Measurements from ENCODE around the gene SLC6A18.

Gene SLC6A18

GRCh38 chr5:1226231-1226630 is 1.1 kb downstream of the SLC6A18 start:
- H4K20me1 ChIP-seq (ENCODE audit: insufficient read depth, low read length), result no peaks in the 10 kb centered on the region
- no peaks in the 10 kb centered on the region for H3K36me3 ChIP-seq (replicated peaks; ENCODE audit: insufficient read depth, low read length)
- H2AFZ ChIP-seq (ENCODE audit: low read length), result no peak overlapping the region
- no peak for DNase-seq
- H3F3A ChIP-seq (ENCODE audit: insufficient read depth, low read length), result no peaks in the 10 kb centered on the region
- no peaks in the 10 kb centered on the region for H3K79me2 ChIP-seq (ENCODE audit: low read length)
- no peak overlapping the region for H3K27ac ChIP-seq (ENCODE audit: low read length)
- H3K4me2 ChIP-seq (ENCODE audit: low read depth, low read length), result no peak overlapping the region
- TF ChIP-seq CTCF (IDR thresholded peaks at IDR 0.05; ENCODE audit: low read length) (no peak), EZH2 (optimal IDR thresholded peaks at IDR 0.05; ENCODE audit: low read depth, low read length) (no peak)
- H3K4me3 ChIP-seq (ENCODE audit: low read length), result no peak overlapping the region
- no peaks in the 10 kb centered on the region for H3K9me3 ChIP-seq (replicated peaks; ENCODE audit: insufficient read depth, low read length)
- no peaks in the 10 kb centered on the region for H3K9me2 ChIP-seq (replicated peaks; ENCODE audit: insufficient read depth, low read length)
- no peaks in the 10 kb centered on the region for H3K4me1 ChIP-seq (ENCODE audit: low read length)
- no peaks in the 10 kb centered on the region for H3K27me3 ChIP-seq (replicated peaks; ENCODE audit: insufficient read depth, low read length)
- H3K9ac ChIP-seq (ENCODE audit: low read length), result no peak overlapping the region

GRCh38 chr5:1226839-1227581 is 1.8 kb downstream of the SLC6A18 start:
- no peaks in the 10 kb centered on the region for H3K9me2 ChIP-seq (replicated peaks; ENCODE audit: insufficient read depth, low read length)
- no peaks in the 10 kb centered on the region for H3K9me3 ChIP-seq (replicated peaks; ENCODE audit: insufficient read depth, low read length)
- no peak overlapping the region for H3K4me3 ChIP-seq (ENCODE audit: low read length)
- no peaks in the 10 kb centered on the region for H3K27me3 ChIP-seq (replicated peaks; ENCODE audit: insufficient read depth, low read length)
- H3K4me2 ChIP-seq (ENCODE audit: low read depth, low read length), result no peak overlapping the region
- H4K20me1 ChIP-seq (ENCODE audit: insufficient read depth, low read length), result no peaks in the 10 kb centered on the region
- no peaks in the 10 kb centered on the region for H3F3A ChIP-seq (ENCODE audit: insufficient read depth, low read length)
- H2AFZ ChIP-seq (ENCODE audit: low read length), result no peak overlapping the region
- no peak overlapping the region for H3K27ac ChIP-seq (ENCODE audit: low read length)
- H3K79me2 ChIP-seq (ENCODE audit: low read length), result no peaks in the 10 kb centered on the region
- no peak overlapping the region for H3K9ac ChIP-seq (ENCODE audit: low read length)
- H3K4me1 ChIP-seq (ENCODE audit: low read length), result no peaks in the 10 kb centered on the region
- TF ChIP-seq EZH2 (optimal IDR thresholded peaks at IDR 0.05; ENCODE audit: low read depth, low read length) (no peak), EZH2phosphoT487 (IDR thresholded peaks at IDR 0.05; ENCODE audit: low read length) (no peak), CTCF (IDR thresholded peaks at IDR 0.05; ENCODE audit: low read length) (no peak)
- no peaks in the 10 kb centered on the region for H3K36me3 ChIP-seq (replicated peaks; ENCODE audit: insufficient read depth, low read length)
- no peak for DNase-seq

- Histone ChIP-seq H3K9me2 (replicated peaks; ENCODE audit: insufficient read depth, low read length) (no peaks in the 10 kb centered on the region), H2AFZ (ENCODE audit: low read length) (no peak overlapping the region), H3K27ac (ENCODE audit: low read length) (no peak overlapping the region), H3K9me3 (replicated peaks; ENCODE audit: insufficient read depth, low read length) (no peaks in the 10 kb centered on the region), H3K27me3 (replicated peaks; ENCODE audit: insufficient read depth, low read length) (no peaks in the 10 kb centered on the region), H3K9ac (ENCODE audit: low read length) (no peak overlapping the region), H3F3A (ENCODE audit: insufficient read depth, low read length) (no peaks in the 10 kb centered on the region), H3K36me3 (replicated peaks; ENCODE audit: insufficient read depth, low read length) (no peaks in the 10 kb centered on the region), H3K79me2 (ENCODE audit: low read length) (no peaks in the 10 kb centered on the region), H3K4me2 (ENCODE audit: low read depth, low read length) (no peak overlapping the region), H3K4me1 (ENCODE audit: low read length) (no peaks in the 10 kb centered on the region), H4K20me1 (ENCODE audit: insufficient read depth, low read length) (no peaks in the 10 kb centered on the region), H3K4me3 (ENCODE audit: low read length) (no peak overlapping the region)
- no peak for TF ChIP-seq EZH2phosphoT487 (IDR thresholded peaks at IDR 0.05; ENCODE audit: low read length)
- TF ChIP-seq CTCF (IDR thresholded peaks at IDR 0.05; ENCODE audit: low read length), result no peak
- DNase-seq, result no peak
These were observed 2.5 kb downstream of the SLC6A18 start for GRCh38 chr5:1227667-1228066.
